Left colon (tissue), 2 donors: Measurements from ENCODE around the gene NT5M. TPM values are rescaled to one million over a fixed set of nuclear protein-coding genes. Genes with fewer than 3 reads are reported as not detected.

Experiments used
- ATAC-seq: fragments of 200-7000 bp; cut with Tn5 transposase; one replicate; pipeline ENCODE4 v1.9.1; 2020; ENCODE audit warnings: mild to moderate bottlenecking, moderate library complexity
- DNase-seq, 2 donors: peaks; one replicate each; pipeline ENCODE4 v3.0.0-alpha.2; 2020
- intact Hi-C, 2 donors: fragments of 100-400 bp; cut with DNase I in 1 of 2; cut with micrococcal nuclease in 1 of 2; formaldehyde crosslinking; loops; one replicate each; pipeline versions ENCODE4 v1.11.2 to v1.14.0; 2022; cut with DNase I, micrococcal nuclease
- total RNA-seq, 2 donors: library from RNA; stranded (reverse); fragmentation: NEBNext Ultra II Directional; extraction: Animal tissue kit (Norgen Biotek cat#: 25700); gene quantifications; one replicate each; pipeline ENCODE4 v1.2.1, GENCODE V29; 2021
- donor health status: DM: no; HTN: no; CAD: no.
- donor health status: DM: yes; HTN: yes; CAD: no.

The NT5M gene
- total RNA-seq, 2 donors from 2014 or later = 1.6 TPM

- DNase-seq (no peak), ATAC-seq (no peak)
- intact Hi-C loops = loop anchor here in 1 of 2 donors (10.0 kb wide), 1 partner anchor 143 kb away; the partner anchor contains the start of gene RASD1
These were observed 48.3 kb downstream of the NT5M start for GRCh38 chr17:17351356-17351891.

DNA sequence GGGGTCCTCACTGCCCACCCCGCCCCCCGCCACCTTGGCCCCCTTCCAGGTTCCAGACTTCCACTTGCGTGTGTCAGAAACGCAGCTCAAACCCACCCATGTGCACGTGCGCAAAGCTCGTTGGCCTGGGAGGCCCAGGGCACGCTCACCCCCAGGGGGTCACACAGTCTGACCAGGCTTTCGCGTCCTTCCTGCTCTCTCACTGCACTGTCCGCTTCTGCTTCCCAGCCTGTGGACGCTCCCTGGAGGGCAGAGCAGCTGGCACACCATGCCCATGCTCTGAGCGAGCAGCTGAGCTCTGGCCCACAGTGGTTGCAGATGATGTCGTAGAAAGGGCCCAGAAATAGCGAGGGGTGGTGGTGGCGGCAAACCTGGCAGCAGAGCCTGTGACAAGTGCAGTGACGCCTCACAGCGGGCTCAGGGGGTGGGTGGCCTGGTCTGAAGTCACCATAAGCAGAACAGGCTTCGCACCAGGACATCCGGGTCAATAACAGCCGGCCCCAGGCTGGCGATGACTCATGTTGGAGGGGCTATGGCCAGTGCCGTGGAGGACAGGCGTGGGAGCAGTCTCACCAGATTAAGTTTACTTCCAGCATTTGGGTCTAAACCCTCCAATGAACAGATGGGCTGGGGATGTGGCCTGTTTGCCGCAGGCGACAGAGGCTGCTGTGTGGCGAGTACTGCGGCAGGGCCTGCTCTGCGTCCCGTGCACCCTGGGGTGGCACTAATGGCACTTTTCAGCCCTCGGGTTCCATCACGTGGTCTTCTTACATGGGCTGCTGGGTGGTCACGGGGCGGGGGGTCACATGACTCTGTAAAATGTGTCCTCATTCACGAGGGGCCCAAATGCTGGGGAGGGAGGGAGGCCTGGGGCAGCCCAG, 49.0 kb downstream of the NT5M start:
- ATAC-seq (no peak), DNase-seq (no peak)
- intact Hi-C loops = loop anchor here in 1 of 2 donors (10.0 kb wide), 1 partner anchor 143 kb away; the partner anchor contains the start of gene RASD1

DNA sequence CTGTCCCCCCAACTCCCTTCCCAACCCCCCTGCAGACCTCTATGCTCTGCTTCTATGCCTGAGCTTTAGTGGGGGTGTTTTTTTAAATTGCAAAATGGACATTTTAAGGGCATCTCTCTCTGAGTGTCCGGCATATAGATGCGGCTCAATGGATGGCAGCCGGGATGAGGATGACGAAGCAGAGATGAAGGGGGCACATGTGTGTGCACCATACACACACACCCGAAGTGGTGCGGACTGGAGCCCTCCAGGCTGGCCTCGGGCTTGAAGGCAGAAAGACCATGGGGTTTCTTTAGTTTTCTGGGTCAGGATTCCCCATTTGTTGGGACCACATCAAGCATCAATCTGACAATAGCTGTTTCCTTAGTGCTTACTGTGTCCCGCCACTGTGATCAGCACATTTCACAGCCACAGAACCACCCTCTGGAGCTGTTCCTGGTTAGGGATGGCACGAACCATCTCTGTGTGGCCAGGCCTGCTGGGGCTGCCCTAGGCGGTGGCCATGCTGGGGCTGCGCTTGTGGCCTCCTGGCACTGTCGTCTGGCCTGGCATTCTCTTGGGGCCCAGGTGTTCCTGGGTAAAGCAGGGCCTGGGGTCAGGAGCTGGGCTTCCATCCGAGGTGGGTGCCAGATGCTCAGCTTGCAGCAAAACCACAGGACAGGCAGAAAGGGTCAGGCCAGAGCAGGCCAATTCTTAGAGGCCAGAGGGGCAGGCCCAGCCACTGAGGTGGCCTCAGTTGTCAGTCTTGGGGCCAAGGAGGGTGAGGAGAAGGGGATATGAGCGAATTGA, 49.9 kb downstream of the NT5M start:
- DNase-seq (no peak), ATAC-seq (no peak)
- intact Hi-C loops = loop anchor here in 1 of 2 donors (10.0 kb wide), 1 partner anchor 142 kb away; the partner anchor contains the start of gene RASD1

GRCh38 chr17:17353625-17354484, 50.7 kb downstream of the NT5M start:
- DNase-seq = no peak
- ATAC-seq = no peak
- intact Hi-C loops = loop anchor here in 1 of 2 donors (2.0 to 10.0 kb wide), 2 partner anchors 141 to 287 kb away; partner anchors contain the start of gene RASD1

DNA sequence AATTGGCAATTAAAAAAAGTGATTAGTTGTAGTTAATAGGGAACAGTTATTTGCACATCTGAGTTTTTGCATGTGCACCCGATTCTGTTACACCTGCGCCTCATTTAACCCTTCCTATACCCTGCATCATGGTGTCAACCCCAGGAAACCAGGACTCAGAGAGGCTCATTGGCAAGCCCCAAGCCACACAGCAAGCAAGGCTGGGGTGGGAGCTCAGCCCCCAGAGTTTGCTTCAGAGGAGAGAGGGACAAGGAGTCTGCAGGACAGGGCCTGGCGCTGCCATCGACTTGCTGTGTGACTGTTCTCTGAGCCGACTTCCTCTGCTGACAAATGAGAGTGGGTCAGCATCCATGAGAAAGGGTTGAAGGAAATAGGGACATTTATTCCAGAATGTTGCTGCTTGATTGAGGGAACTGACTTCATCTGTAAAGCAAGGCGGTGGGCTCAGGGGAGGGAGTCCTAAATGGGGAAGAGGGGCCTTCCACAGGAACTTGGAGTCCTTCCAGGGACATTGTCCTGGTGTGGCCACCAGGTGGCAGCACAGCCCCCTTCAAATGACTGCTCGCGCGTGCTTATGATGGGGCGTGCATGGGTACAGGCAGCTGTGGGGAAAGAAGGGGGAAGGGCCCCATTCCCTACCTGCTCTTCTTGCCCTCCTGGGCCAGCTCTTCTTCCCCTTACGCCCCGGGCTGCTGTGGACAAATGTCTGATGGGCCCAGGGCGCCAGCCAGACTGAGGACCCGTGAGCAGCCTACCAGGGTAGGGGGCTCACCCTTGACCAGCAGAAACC, 51.6 kb downstream of the NT5M start:
- ATAC-seq (peak; percentile 77), DNase-seq (peak; percentile 45 to 70)
- intact Hi-C loops = loop anchor here (2.0 to 10.0 kb wide), 3 partner anchors 140 to 288 kb away; partner anchors contain the start of gene RASD1 (in 1 of the 2)

GRCh38 chr17:17355426-17355825, 52.3 kb downstream of the NT5M start:
- no peak for DNase-seq
- peak; percentile 12 for ATAC-seq

GRCh38 chr17:17356149-17356930, 53.2 kb downstream of the NT5M start:
- peak; percentile 43 to 76 for DNase-seq
- ATAC-seq = peak; percentile 95
- intact Hi-C loops = loop anchor here (5.0 to 10.0 kb wide), 2 partner anchors 138 to 286 kb away; partner anchors contain the start of gene RASD1 (in 1 of the 2)

More at GRCh38 chr17:17355426-17355825, 52.3 kb downstream of the NT5M start:
- intact Hi-C loops = loop anchor here (2.0 to 10.0 kb wide), 3 partner anchors 139 to 287 kb away; partner anchors contain the start of gene RASD1 (in 1 of the 2)

- DNase-seq (no peak), ATAC-seq (no peak)
- intact Hi-C loops = loop anchor here (5.0 to 10.0 kb wide), 2 partner anchors 138 to 285 kb away; partner anchors contain the start of gene RASD1 (in 1 of the 2)
These were observed 53.7 kb downstream of the NT5M start for GRCh38 chr17:17356931-17357270.

- intact Hi-C loops = loop anchor here (5.0 to 10.0 kb wide), 2 partner anchors 137 to 284 kb away; partner anchors contain the start of gene RASD1 (in 1 of the 2)
- no peak for DNase-seq
- ATAC-seq = no peak
These were observed 55.0 kb downstream of the NT5M start for GRCh38 chr17:17358060-17358751.

- no peak for DNase-seq
- intact Hi-C loops = loop anchor here (5.0 to 10.0 kb wide), 2 partner anchors 136 to 283 kb away; partner anchors contain the start of gene RASD1 (in 1 of the 2)
- ATAC-seq = no peak
These were observed 55.7 kb downstream of the NT5M start for GRCh38 chr17:17358866-17359265.

DNA sequence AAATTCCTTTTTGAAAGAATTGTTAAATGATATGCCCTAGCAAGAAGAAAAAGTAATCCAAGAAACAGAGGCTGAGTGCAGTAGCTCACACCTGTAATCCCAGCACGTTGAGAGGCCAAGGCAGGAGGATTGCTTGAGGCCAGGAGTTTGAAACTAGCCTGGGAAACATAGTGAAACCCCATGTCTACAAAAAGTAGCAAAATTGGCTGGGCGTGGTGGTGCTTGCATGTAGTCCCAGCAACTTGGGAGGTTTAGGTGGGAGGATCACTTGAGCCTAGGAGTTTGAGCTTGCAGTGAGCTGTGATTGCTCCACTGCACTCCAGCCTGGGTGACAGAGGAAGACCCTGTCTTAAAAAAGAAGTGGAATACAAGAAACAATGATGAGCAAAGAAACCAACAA, 56.1 kb downstream of the NT5M start:
- ATAC-seq = no peak
- intact Hi-C loops = loop anchor here (5.0 to 10.0 kb wide), 2 partner anchors 136 to 283 kb away; partner anchors contain the start of gene RASD1 (in 1 of the 2)
- DNase-seq = no peak

DNA sequence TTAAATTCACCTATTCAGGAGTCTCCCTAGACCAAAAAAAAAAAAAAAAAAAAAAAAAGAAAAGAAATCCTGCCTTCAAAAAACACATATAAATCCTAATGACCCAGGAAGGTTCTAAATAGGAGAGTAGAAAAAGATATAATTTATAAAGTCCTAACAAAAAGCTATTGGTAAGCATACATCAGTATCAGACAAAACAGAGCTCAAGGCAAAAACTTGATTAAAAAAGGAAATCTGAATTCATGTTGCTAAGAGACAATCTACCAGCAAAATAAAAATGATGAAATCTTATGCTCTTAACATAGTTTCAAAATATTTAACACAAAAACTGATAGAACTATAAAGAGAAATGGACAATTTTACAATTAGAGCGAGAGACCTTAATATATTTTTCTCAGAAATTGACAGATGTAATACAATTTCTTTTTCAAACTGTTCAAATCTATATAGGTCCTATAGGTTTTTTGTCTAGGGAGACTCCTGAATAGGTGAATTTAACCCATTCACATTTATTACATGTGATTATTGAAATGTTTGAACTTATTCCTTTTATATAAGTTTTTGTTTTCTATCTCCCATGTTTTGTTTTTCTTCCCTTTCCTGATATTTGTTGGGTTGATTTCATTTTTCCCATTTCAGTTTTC, 57.0 kb downstream of the NT5M start:
- ATAC-seq (no peak), DNase-seq (no peak)

GRCh38 chr17:17361543-17361866, 58.3 kb downstream of the NT5M start:
- intact Hi-C loops = no loop called here
- no peak for DNase-seq

More for the DNA sequence above, 57.0 kb downstream of the NT5M start:
- intact Hi-C loops = no loop called here

GRCh38 chr17:17361867-17362539, 58.8 kb downstream of the NT5M start:
- intact Hi-C loops = no loop called here
- ATAC-seq (no peak), DNase-seq (no peak)

More at GRCh38 chr17:17361543-17361866, 58.3 kb downstream of the NT5M start:
- no peak for ATAC-seq

GRCh38 chr17:17362540-17362930, 59.4 kb downstream of the NT5M start:
- intact Hi-C loops = no loop called here
- DNase-seq = no peak
- no peak for ATAC-seq
